ENCODE data around the gene CIAO2B.
"Not testable (repeated sequence)": the region's sequence is repeated elsewhere in the genome, so short reads cannot be mapped to it uniquely, and the experiment has no call there.

CIAO2B gene

DNA sequence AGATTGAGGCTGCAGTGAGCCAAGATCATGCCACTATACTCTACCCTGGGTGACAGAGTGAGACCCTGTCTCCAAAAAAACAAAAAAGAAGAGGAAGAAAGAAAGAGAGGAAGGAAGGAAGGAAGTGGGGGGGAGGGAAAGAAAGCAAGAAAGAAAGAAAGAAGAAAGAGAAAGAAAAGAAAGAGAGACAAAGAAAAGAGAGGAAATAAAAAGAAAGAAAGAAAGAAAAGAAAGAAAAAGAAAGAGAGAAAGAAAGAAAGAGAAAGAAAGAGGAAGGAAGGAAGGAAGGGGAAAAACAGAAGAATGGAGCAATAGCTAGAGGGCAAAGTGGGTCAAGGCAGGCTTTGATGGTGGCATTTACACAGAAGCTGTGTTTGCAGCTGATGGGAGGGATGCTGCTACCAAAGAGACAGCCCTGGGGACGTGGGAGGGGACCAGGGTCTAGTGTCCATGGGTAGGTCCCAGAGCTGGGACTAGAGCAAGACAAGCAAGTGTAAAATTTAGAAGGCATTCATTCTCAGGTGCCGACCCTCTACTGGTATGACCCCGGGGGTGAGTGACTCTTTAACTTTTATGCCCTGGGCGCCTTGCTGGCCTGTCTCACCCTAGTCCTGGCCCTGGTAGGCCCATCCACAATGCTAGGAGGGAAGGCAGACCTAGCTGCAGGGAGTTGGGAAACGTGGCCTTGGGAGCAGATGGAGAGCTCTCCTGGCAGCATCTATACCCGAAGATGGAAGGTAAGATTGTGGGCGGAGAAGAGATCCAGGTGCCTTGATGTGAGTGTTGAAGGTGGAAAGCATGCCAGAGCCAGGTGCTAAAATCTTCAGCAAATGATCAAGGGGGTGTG lies 24.9 kb upstream of the CIAO2B start:
- Histone ChIP-seq H3K27ac (peak overlapping the region in 1 of 21 experiments; percentile 10), H3K4me3 (no peak overlapping the region)

GRCh38 chr16:66956154-66956457 lies 21.9 kb upstream of the CIAO2B start:
- not testable (repeated sequence) for H3K4me3 ChIP-seq, H3K27ac ChIP-seq

DNA sequence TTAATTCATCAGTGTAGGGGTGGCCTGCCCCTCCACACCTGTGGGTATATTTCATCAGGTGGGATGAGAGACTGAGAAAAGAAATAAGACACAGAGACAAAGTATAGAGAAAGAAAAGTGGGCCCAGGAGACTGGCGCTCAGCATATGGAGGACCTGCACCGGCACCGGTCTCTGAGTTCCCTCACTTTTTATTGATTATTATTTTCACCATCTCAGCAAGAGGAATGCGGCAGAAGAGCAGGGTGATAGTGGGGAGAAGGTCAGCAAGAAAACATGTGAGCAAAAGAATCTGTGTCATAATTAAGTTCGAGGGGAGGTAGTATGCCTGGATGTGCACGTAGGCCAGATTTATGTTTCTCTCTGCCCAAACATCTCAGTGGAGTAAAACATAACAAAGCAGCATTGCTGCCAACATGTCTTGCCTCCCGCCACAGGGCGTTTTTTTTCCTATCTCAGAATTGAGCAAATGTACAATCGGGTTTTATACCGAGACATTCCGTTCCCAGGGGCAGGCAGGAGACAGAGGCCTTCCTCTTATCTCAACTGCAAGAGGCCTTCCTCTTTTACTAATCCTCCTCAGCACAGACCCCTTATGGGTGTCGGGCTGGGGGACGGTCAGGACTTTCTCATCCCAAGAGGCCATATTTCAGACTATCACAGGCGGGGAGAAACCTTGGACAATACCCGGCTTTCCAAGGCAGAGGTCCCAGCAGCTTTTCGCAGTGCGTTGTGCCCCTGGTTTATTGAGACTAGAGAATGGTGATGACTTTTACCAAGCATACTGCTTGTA lies 21.4 kb upstream of the CIAO2B start:
- H3K27ac ChIP-seq = not testable (repeated sequence)

DNA sequence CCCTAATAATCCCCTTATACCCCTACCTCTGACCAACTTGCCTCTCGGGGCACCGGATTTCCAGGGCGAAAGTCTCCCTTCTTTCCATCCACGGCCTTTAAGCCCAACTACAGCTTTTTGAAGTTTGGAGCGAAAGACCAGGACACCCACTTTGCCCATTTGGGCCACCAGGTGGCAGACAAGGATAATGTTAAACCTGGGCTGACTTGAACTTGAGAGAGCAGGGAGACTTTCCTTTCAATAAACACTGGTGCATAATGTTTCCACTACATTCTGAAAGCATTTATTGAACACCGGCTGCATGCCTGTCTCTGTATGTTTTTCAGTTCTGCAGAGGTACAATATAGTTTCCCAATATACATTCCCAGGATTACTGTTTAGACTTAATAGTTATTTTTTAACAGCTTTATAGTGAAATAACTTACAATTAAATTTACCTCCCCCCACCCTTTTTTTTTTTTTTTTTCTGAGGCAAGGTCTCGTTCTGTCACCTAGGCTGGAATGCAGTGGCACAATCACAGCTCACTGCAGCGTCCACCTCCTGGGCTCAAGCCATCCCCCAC lies 20.0 kb upstream of the CIAO2B start:
- H3K27ac ChIP-seq = no peak overlapping the region
- no peak overlapping the region for H3K4me3 ChIP-seq

More for the DNA sequence above, 21.4 kb upstream of the CIAO2B start:
- not testable (repeated sequence) for H3K4me3 ChIP-seq

DNA sequence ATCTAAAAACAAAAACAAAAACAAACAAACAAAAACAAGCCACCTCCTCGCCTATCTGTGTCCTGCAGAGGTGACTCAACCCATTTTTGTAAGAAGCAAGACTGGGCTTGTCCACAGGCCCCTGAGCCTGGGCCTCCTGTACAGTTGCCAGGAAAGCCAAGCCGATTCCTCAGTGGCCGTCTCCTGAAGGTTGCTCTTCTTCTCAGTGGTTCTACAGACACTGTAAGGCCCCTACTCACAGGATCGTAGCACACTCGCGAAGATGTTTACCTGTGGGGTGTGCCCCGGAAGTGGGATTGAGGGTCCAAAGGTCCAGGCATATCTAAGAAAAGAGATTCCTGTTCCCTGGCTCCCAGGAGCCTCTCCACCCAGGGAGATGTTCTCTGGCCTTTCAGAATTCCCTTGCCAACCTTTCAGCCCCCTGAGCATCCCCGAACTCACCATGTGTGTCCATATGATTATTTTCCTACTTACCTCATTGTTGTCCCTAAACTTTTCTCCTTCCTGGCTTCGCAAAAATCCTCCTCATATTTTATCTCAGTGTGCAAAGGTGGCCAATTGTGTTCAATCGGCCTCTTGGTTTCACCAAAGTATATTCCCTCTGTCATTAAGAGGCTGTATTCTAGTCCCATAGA lies 19.4 kb upstream of the CIAO2B start:
- Histone ChIP-seq H3K27ac (no peak overlapping the region), H3K4me3 (no peak overlapping the region)

DNA sequence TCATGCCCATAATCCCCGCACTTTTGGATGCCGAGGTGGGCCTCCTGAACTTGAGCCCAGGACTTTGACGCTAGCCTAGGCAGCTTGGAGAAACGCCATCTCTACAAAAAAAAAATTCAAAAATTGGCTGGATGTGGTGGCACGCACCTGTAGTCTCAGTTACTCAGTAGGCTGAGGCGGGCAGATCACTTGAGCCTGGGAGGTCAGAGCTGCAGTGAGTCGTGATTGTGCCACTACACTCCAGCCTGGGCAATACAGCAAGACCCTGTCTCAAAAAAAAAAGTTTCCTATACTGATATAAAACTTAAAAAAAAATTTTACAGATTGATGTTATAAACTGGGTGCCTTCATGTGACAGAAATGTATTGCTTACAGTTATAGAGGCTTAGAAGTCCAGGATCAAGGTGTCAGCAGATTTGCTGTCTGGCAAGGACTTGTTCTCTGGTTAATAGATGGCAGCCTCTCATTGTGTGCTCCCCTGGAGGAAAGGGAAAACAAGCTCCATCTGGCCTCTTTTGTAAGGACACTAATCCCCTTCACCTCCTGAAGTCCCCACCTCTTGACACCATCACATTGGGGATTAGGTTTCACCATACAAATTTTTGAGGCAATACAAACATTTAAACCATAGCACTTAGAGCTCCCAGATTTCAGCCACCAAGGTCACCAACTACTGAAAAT lies 18.4 kb upstream of the CIAO2B start:
- Histone ChIP-seq H3K27ac (no peak overlapping the region), H3K4me3 (no peak overlapping the region)

GRCh38 chr16:66950971-66951790 lies 17.0 kb upstream of the CIAO2B start:
- no peak overlapping the region for H3K27ac ChIP-seq
- H3K4me3 ChIP-seq = no peak overlapping the region

- no peak overlapping the region for H3K4me3 ChIP-seq
- H3K27ac ChIP-seq = no peak overlapping the region
These were observed 16.2 kb upstream of the CIAO2B start for GRCh38 chr16:66950437-66950836.

DNA sequence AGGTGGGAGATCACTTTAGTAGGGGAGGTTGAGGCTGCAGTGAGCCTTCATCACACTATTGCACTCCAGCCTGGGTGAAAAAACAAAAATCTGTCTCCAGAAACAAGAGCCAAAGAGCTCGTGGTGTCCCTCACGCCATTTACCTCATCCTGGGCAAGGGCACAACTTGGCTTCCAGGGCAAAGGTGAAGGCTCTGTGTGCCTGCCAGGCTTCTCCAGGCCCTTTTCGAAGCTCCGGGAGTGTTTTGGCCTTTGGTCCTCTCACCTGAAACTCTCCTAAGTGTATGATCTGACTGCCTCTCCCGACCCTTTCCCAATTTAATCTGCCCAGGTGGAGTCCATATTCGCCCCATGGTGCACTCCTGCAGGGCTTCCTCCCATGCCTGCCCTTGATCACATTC lies 15.3 kb upstream of the CIAO2B start:
- H3K4me3 ChIP-seq = no peak overlapping the region
- no peak overlapping the region for H3K27ac ChIP-seq

- Histone ChIP-seq H3K27ac (no peak overlapping the region), H3K4me3 (peak overlapping the region in 6 of 7 experiments; percentile 13 to 49 (median 32))
These were observed 14.6 kb upstream of the CIAO2B start for GRCh38 chr16:66948837-66949225.

GRCh38 chr16:66948134-66948836 lies 14.1 kb upstream of the CIAO2B start:
- Histone ChIP-seq H3K4me3 (peak overlapping the region; percentile 13 to 49 (median 34)), H3K27ac (peak overlapping the region in 2 of 21 experiments; percentile 0 to 26)

DNA sequence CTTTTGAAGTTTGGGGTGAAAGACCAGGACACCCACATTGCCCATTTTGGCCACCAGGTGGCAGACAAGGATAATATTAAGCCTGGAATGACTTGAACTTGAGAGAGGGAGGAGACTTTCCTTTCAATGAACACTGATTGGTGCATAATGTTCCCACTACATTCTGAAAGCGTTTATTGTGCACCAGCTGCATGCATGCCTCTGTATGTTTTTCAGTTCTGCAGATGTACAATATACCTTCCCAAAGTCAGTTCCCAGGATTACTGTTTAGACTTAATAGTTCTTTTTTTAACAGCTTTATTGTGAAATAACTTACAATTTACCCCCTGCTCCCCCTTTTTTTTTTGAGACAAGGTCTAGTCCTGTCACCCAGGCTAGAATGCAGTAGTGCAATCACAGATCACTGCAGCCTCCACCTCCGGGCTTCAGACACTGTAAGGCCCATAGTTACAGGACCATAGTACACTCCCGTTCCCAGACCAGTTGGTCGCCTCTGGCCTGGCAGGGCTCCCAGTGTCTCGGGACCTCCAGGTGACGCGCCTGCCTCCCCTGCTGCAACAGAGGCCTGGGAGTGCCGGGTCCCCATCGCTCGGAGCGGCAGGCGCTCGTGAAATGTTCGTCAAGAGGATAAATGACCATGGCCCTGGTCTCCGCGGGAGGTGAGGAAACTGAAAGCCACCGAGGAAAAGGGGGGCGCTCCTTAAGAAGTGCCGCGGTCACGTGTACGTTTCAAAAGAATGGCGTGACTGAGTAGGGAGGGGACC lies 13.3 kb upstream of the CIAO2B start:
- no peak overlapping the region for H3K27ac ChIP-seq
- H3K4me3 ChIP-seq = peak overlapping the region; percentile 13 to 49 (median 34)

- no peak overlapping the region for H3K4me3 ChIP-seq
- H3K27ac ChIP-seq = no peak overlapping the region
These were observed 12.7 kb upstream of the CIAO2B start for GRCh38 chr16:66946974-66947301.

DNA sequence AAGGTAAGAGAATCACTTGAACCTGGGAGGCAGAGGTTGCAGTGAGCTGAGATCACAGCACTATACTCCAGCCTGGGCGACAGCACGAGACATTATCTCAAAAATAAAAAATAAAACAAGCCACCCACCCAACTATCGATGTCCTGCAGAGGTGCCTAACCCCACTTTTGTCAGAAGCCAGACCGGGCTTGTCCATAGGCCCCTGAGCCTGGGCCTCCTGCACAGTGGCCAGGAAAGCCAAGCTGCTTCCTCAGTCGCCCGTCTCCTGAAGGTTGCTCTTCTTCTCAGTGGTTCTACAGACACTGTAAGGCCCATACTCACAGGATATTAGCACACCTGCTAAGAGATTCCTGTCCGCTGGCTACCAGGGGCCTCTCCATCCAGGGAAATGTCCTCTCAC lies 12.3 kb upstream of the CIAO2B start:
- Histone ChIP-seq H3K27ac (no peak overlapping the region), H3K4me3 (no peak overlapping the region)

- Histone ChIP-seq H3K4me3 (no peak overlapping the region), H3K27ac (no peak overlapping the region)
These were observed 11.7 kb upstream of the CIAO2B start for GRCh38 chr16:66945939-66946338.

- not testable (repeated sequence) for H3K27ac ChIP-seq, H3K4me3 ChIP-seq
These were observed 10.8 kb upstream of the CIAO2B start for GRCh38 chr16:66944971-66945370.

GRCh38 chr16:66944054-66944441 lies 9.8 kb upstream of the CIAO2B start:
- no peak overlapping the region for H3K4me3 ChIP-seq
- H3K27ac ChIP-seq = no peak overlapping the region

Data from skin epidermis (tissue), 12 donors.